Smooth muscle cell (in vitro differentiated cells): ENCODE results near the gene SMIM14. TPM values are rescaled to one million over a fixed set of nuclear protein-coding genes. Genes with fewer than 3 reads are reported as not detected.

Experiments used
- DNase-seq: peaks from one replicate; lab custom pipeline; 2025; ENCODE audit not compliant: unreplicated experiment; lab: John Stamatoyannopoulos, UW
- H2AFZ ChIP-seq: fragments of 200-600 bp; sonication (generic); 2 replicates; pipeline ENCODE4 v1.6.0; 2016; ENCODE audit warnings: antibody characterized with exemption, low read depth, mild to moderate bottlenecking
- H3F3A ChIP-seq: fragments of 200-600 bp; sonication (generic); 2 replicates; pipeline ENCODE4 v1.6.0; 2017; ENCODE audit warnings: antibody characterized with exemption, low read depth
- H3K27ac ChIP-seq: fragments of 200-600 bp; sonication (generic); 2 replicates; pipeline ENCODE4 v1.5.1; 2016; ENCODE audit warnings: low read depth, mild to moderate bottlenecking
- H3K27me3 ChIP-seq: fragments of 200-600 bp; sonication (generic); 2 replicates; pipeline ENCODE4 v1.6.1; 2016; ENCODE audit warnings: low read depth, mild to moderate bottlenecking
- H3K36me3 ChIP-seq: fragments of 200-600 bp; sonication (generic); 2 replicates; pipeline ENCODE4 v1.5.1; 2016; ENCODE audit warnings: low read depth
- H3K4me1 ChIP-seq: fragments of 200-600 bp; sonication (generic); 2 replicates; pipeline ENCODE4 v1.5.1; 2016; ENCODE audit warnings: low read depth
- H3K4me2 ChIP-seq: fragments of 200-600 bp; sonication (generic); 2 replicates; pipeline ENCODE4 v1.6.0; 2016; ENCODE audit warnings: mild to moderate bottlenecking
- H3K4me3 ChIP-seq: fragments of 200-600 bp; sonication (generic); 2 replicates; pipeline ENCODE4 v1.5.1; 2016; ENCODE audit warnings: mild to moderate bottlenecking
- H3K79me2 ChIP-seq: fragments of 200-600 bp; sonication (generic); 2 replicates; pipeline ENCODE4 v1.6.0; 2016; ENCODE audit warnings: low read depth, mild to moderate bottlenecking
- H3K9ac ChIP-seq: fragments of 200-600 bp; sonication (generic); 2 replicates; pipeline ENCODE4 v1.6.0; 2016; ENCODE audit warnings: low read depth
- H3K9me3 ChIP-seq: fragments of 200-600 bp; sonication (generic); replicated peaks from 2 replicates; pipeline ENCODE4 v1.5.1; 2016; ENCODE audit warnings: low read depth
- H4K20me1 ChIP-seq: fragments of 200-600 bp; sonication (generic); 2 replicates; pipeline ENCODE4 v1.6.0; 2016; ENCODE audit warnings: low read depth
- WGBS: methylation state at CpG from one replicate; pipeline ENCODE4 v1.1.7; 2016; ENCODE audit warnings: low lambda C conversion rate; 5-methylcytosine and 5-hydroxymethylcytosine counted together
- polyA plus RNA-seq: library from polyadenylated mRNA; unstranded; fragments of >200 nt; fragmentation: Nextera tagmentation; extraction: Ambion mirVana; gene quantifications from 2 replicates; pipeline ENCODE4 v1.2.1, GENCODE V29; 2016
- total RNA-seq: library from RNA; depleted of rRNA; stranded (reverse); fragments of >200 nt; gene quantifications from 2 replicates; pipeline ENCODE4 v1.2.3, GENCODE V29; 2014
- TF ChIP-seq, protein P1 (sequence below): fragments of 200-600 bp; sonication (generic); IDR thresholded peaks from 2 replicates; pipeline ENCODE4 v1.5.1; 2017; ENCODE audit warnings: borderline replicate concordance, mild to moderate bottlenecking, antibody characterized with exemption; ENCODE audit not compliant: insufficient read depth, poor library complexity, severe bottlenecking

SMIM14 gene
- total and polyA plus RNA-seq, 2 experiments from 2014 or later = 45.0 to 47.4 TPM

DNA sequence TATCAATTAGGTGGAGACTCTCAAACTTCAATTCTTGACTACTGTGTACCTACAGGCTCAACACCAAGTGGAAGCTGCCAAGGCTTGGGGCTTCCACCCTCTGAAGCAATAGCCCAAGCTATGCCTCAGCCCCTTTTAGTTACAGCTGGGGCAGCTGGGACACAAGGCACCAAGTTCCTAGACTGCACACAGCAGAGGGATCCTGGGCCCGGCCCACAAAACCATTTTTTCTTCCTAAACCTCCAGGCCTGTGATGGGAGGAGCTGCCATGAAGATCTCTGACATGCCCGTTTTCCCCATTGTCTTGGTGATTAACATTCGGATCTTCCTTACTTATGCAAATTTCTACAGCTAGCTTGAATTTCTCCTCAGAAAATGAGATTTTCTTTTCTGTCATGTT, 108.0 kb downstream of the SMIM14 start:
- DNase-seq = no peak
- H3K27me3 ChIP-seq = no peaks in the 10 kb centered on the region
- TF ChIP-seq, protein P1, sequence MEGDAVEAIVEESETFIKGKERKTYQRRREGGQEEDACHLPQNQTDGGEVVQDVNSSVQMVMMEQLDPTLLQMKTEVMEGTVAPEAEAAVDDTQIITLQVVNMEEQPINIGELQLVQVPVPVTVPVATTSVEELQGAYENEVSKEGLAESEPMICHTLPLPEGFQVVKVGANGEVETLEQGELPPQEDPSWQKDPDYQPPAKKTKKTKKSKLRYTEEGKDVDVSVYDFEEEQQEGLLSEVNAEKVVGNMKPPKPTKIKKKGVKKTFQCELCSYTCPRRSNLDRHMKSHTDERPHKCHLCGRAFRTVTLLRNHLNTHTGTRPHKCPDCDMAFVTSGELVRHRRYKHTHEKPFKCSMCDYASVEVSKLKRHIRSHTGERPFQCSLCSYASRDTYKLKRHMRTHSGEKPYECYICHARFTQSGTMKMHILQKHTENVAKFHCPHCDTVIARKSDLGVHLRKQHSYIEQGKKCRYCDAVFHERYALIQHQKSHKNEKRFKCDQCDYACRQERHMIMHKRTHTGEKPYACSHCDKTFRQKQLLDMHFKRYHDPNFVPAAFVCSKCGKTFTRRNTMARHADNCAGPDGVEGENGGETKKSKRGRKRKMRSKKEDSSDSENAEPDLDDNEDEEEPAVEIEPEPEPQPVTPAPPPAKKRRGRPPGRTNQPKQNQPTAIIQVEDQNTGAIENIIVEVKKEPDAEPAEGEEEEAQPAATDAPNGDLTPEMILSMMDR = no peak
- no peak overlapping the region for H3K4me2 ChIP-seq
- peaks cover 7% of the 10 kb centered on the region for H3K4me1 ChIP-seq
- no peak overlapping the region for H2AFZ ChIP-seq
- no peaks in the 10 kb centered on the region for H3K9me3 ChIP-seq
- H3K36me3 ChIP-seq = peaks cover 8% of the 10 kb centered on the region
- H3K9ac ChIP-seq = no peak overlapping the region
- no peak overlapping the region for H3K4me3 ChIP-seq
- no peak overlapping the region for H3K27ac ChIP-seq
- no peaks in the 10 kb centered on the region for H3F3A ChIP-seq
- peaks cover 9% of the 10 kb centered on the region for H4K20me1 ChIP-seq
- 99% methylated on average over 3 of the region's 3 CpGs for WGBS
- H3K79me2 ChIP-seq = peaks cover 40% of the 10 kb centered on the region

DNA sequence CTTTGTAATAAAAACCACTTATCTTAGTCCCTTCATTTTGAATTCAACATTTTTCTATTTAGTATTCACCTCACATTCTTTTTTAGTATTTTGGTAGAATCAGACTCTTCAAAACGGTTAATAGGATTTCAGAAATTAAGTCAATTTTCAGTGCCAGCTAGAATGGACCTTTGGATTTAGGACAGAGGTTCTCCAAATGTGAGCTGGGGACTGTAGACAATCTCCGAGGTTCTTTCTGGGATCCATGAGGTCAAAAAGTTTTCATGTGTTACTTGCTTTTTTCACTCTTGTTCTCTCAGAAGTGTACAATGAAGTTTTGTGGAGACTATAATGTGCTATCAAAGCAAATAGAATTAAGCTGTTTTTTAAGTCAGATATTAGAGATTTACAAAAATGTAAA, 109.1 kb downstream of the SMIM14 start:
- Histone ChIP-seq H3K27me3 (no peaks in the 10 kb centered on the region), H3K4me1 (peaks cover 7% of the 10 kb centered on the region), H3K9me3 (no peaks in the 10 kb centered on the region), H3K9ac (no peak overlapping the region), H3F3A (no peaks in the 10 kb centered on the region), H3K4me3 (no peak overlapping the region), H2AFZ (no peak overlapping the region), H3K79me2 (peaks cover 52% of the 10 kb centered on the region), H4K20me1 (peaks cover 19% of the 10 kb centered on the region), H3K36me3 (peaks cover 8% of the 10 kb centered on the region), H3K27ac (no peak overlapping the region), H3K4me2 (no peak overlapping the region)
- TF ChIP-seq, protein P1 = no peak
- no peak for DNase-seq
- 94% methylated on average over 2 of the region's 2 CpGs for WGBS

DNA sequence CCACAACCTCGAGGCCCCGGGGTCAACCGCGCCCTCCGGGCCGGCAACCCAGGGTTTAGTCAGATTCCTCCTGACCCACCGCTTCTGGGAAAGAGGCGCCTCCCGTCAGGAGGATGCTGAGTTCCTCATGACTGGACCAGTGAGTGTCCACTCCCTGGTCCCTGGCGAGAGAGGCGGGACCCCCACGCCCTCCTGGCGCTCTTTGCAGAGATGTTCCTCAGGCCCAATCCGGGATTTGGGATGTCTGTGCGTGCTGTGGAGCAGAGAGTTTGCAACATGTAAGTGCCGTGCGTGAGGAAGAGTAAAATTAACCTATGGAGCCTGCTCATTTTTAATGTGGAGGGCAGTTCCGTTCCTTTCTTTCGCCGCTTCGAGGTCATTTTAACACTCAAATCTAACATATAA, 110.6 kb downstream of the SMIM14 start:
- Histone ChIP-seq H3K36me3 (peaks cover 8% of the 10 kb centered on the region), H2AFZ (peak overlapping the region; percentile 67), H3K9me3 (no peaks in the 10 kb centered on the region), H3K27ac (peak overlapping the region; percentile 87), H3K4me3 (peak overlapping the region; percentile 74), H3K79me2 (peaks cover 67% of the 10 kb centered on the region), H3K9ac (peak overlapping the region; percentile 83), H3K4me1 (peaks cover 7% of the 10 kb centered on the region), H3K4me2 (peak overlapping the region; percentile 87), H4K20me1 (peaks cover 34% of the 10 kb centered on the region), H3F3A (no peaks in the 10 kb centered on the region), H3K27me3 (no peaks in the 10 kb centered on the region)
- 3% methylated on average over 21 of the region's 21 CpGs for WGBS
- no peak for DNase-seq
- TF ChIP-seq, protein P1 = no peak
